HTERT RPE-1 (cell line): Measurements from ENCODE around the gene ZMYND8.
"Not testable (repeated sequence)": the region's sequence is repeated elsewhere in the genome, so short reads cannot be mapped to it uniquely, and the experiment has no call there.

Source experiments
- in situ Hi-C: fragments of 300-500 bp; cut with MboI; formaldehyde crosslinking; loops from 4 replicates; pipeline ENCODE4 v1.14.3; 2020; ENCODE audit warnings: low sequenced_read_pairs

Gene ZMYND8

DNA sequence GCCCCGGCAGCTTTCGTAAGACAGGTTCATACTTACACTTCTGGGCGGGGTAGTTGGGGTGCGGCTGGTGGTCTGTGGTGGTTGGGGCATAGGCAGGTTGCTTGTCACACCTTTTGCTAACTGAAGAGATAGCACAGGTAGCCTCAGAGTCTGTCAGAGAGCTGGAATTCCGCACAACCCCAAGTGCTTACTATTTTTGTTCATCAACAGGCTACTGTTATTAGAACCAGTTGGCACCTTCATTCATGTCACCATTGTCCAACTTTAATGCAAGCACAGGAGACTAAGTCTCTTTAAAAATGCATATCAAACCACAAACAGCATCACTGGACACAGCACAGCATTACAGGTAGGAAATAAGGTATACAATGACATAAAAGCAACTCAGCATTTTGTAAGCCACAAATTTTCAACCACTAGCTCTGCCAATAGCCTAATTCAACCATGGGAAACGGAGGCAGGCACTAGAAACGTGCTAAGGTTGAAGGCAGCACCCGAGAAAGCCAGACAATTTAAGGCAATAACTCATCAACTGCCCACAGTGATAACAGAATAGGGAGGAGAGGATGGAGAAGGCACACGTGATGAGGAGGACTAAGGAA is 143.8 kb downstream of the ZMYND8 start:
- in situ Hi-C loops, result no loop called here

DNA sequence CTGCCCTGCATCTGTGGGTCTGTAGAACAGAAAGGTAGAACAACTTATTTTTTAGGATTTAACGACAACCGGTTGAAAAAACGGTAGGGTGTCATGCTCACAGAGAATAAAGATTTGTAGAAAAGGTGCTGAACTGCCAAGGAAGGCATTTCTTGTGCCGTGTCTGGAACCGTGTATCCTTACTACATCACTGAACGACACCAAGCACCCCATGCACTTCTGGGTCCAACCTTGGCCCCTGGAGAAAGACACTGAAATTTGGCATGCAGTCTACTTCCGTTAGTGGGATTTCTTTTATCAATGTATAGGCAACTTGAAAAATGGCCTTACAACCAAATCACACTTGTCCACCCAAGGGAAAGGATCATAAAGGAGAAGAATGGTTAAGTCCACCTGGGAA is 145.5 kb downstream of the ZMYND8 start:
- in situ Hi-C loops, result no loop called here

DNA sequence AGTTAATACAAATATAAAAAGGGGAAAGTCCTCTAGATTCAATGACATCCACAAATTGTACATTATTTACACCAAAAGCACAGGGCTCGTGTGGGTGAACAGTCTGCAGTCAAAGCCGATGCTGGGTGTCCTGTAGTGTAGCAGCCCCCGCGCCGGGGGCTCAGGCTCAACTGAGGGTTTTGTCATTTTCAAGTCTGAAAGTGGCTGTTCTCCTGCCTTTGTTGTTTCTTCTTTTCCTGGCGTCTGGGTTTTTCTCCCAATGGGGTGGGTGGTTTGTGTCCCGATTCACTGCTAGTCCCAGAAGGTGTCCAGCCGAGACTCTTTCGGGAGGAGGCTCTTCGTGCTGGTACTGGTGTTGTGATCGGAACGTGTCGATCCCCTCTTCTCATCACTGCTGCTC is 146.0 kb downstream of the ZMYND8 start:
- in situ Hi-C loops, result no loop called here

DNA sequence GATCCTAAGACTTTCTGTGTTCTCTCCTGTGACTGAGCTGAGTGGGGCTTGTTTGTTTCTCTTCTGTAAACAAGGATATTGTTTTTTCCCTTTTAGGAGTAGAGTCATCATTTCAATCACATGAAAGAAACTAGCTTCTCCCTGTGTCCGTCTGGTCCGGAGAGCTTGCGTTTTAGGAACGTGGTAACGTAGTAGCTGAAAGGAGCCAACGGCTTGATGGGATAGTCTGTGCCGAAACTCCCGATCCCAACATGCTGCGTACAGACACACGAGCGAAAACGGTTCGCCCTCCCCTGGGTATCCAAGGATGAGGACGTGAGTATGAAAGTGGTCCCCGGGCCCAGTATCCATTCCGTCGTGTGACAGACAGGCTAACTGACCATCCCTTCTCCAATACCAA is 146.5 kb downstream of the ZMYND8 start:
- in situ Hi-C loops, result no loop called here

DNA sequence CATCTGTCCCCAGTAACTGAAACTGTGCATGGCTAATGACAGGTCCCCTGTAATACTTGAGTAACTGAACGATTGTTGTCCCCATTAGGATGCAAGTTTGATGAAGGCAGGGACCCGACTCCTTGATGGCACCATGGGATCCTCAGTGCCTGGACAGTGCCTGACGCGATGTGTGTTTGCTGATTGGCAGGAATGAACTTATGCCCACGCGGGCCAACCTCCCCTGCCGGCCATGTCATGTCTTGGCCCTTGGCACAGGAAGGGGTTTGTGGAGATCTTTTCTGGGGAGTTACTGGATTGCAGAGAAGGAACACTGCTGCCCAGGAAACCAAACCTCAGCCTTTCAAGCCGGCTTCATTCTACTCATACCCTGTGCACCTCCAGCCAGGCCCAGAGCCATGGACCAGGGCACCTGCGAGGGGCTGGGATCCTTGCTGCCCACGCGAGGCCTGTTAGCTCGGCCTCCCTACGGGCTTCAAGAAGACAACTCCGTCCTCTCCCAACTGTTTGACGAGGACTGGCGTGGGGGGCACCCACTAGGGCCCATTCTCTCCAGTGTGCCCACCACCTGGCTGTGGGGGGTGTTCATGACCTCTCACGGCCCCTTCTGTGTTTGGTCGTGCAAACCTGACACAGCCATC is 147.8 kb downstream of the ZMYND8 start:
- in situ Hi-C loops, result no loop called here

DNA sequence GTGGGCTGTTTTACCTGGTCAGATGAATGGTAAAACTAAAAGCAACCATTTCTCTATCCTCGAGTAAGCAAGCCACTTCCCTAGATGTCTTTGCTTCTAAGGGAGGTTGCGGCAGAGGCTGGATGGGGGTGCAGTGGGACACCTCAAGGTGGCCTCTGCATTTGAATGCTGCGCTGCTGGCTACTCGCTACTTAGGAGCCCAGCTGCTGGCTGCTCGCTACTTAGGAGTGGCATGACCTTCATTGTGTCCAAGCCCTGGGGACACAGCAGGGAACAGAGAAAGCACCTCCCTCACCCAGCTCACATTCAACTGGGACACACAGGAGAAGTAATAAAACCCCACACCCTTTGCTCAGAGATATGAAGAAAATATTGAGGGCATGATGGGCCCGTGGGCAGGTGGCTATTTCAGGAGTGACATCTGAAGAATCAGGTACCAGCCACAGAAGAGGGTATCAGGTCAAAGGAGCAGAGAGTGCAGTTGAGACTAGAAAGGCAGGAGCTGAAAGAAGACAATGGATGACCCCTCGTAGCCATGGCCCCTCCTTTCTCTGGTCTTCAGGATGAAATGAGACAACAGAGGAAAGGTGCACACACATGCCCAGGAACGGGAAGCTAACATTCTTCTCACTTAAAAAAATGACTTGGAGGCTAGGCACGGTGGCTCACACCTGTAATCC is 149.4 kb downstream of the ZMYND8 start:
- in situ Hi-C loops, result no loop called here

DNA sequence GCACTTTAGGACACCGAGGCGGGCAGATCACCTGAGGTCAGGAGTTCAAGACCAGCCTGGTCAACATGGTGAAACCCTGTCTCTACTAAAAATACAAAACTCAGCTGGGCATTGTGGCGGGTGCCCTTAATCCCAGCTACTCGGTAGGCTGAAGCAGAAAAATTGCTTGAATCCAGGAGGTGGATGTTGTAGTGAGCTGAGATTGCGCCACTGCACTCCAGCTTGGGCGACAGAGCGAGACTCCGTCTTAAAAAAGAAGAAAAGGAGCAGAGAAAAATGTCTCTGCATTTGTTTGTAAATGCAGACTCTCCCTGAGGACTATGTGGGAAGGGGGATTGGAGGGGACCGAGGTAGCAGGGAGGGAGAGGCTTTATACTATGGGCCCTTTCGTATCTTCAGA is 149.9 kb downstream of the ZMYND8 start:
- in situ Hi-C loops, result not testable (repeated sequence)

DNA sequence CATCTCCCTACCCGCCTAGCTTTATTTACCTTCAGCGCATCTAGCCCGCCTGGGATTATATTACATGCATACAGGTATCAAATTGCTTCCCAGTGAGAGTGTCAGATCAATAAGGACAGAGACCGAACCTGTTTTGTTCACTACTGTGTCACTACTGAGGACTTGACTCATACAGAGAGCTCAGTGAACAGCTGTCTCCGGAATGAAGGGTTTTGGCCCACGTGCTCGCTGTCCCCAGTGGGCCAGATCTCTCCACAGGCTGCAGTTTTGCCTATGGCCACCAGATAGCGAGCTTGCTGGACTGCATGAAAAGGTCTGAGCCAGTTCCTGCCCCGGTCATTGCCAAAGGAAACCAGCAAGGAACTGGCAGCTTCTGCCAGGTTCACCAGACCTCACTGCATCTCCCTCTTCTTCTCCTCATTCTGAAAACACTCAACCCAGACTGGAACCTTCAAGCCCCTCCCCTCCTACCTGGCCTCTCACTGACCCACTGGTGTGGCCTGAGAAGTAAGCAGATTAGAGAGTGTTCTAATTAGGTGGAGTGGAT is 150.8 kb downstream of the ZMYND8 start:
- in situ Hi-C loops, result no loop called here

DNA sequence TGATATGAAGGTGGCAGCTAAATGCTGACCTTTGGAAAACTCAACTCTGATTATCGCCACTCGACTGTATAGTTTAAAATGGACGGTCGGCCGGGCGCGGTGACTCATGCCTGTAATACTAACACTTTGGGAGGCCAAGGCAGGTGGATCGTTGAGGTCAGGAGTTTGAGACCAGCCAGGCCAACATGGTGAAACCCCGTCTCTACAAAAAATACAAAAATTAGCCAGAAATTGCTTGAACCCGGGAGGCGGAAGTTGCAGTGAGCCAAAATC is 151.7 kb downstream of the ZMYND8 start:
- in situ Hi-C loops, result not testable (repeated sequence)

DNA sequence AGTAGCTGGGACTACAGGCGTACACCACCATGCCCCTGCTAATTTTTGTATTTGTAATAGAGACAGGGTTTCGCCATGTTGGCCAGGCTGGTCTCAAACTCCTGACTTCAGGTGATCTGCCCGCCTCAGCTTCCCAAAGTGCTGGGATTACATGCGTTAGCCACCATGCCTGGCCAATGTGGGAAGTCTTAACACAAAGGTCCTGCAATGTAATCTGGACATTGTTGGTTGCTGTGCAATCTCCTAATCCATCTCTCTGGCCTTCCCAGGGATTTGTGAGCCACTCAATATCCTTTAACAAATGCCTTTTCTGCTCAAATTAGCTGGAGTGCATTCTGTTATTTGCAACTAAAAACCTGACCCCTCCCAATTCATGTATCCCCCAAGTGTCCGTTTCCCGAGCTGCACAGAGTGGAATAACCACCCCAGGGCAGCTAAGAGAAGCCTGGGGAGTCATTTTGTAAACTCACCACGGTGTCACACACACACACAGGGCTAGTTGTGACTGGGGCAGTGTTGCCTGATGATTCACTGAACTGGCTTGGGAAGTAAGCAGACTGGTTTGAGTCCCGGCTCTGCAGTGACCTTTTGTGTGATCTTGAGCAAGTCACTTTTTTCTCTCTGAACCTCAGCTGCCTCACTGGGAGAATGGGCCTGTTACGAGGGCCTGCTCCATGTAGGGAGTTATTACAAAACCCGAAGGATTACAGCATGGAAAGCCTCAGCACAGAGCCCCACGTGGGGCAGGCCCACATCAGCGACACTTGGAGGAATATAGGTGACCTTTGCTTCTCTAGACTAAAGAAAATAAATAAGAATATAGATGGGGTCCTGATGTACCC is 152.3 kb downstream of the ZMYND8 start:
- in situ Hi-C loops, result no loop called here

DNA sequence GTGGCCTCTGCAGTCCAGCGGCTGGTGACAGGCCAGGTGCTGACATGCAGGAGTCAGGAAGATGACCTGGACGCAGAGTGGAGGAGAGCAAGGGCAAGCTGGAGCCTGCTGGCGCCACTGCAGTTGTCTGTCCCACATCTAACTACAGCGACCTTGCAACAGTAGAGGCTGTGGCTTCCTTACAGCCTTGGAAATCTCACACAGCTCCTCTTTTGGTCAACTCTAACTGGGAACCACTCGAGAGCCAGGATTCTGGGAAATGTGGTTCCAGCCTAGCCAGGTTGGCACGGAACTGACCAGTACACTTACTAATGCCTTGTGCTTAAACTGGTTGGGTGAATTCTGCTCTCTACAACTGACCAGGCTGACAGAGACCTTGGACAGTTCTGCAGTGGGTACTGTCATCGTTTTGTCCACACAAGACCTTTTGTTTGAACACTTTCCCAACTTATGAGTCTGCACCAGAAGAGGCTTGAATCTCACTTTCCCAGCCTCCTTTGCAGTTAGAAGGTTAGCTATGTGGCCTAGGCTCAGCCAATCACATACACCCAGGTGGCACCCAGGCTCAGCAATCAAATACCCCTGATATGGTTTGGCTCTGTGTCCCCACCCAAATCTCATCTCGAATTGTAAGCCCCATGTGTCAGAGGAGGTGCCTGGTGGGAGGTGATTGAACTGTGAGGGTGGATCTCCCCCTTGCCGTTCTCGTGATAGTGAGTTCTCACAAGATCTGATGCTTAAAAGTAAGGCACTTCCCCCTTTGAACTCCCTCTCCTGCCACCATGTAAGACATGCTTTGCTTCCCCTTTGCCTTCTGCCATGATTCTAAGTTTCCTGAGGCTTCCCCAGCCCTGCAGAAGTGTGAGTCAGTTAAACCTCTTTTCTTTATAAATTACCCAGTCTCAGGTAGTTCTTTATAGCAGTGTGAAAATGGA is 153.5 kb downstream of the ZMYND8 start:
- in situ Hi-C loops, result no loop called here

DNA sequence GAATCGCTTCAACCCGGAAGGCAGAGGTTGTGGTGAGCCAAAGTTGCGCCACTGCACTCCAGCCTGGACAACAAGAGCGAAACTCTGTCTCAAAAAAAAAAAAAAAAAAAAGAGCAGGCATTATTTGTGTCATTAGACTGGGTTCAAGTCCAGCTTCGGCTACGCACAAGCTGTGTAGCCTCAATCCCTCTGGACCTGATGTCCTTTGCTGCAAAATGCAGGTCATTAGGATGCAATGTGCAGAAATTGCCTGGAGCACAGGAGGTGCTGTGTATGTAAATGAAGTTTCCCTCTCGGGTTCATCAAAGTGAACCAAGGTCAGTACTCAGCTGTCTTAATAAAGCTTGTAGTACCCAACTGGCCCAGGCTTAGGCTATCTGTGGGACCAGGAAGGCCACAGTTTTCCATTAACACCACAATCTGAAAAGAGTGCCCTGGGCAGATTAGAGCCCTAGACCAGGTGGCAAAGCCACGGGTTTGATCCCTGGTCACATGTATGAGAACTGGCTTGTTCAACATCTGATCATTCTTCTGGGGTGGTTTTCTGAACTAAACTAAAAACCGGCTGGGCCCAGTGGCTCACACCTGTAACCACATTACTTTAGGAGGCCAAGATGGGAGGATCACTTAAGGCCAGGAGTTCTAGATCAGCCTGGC is 155.3 kb downstream of the ZMYND8 start:
- in situ Hi-C loops, result no loop called here

DNA sequence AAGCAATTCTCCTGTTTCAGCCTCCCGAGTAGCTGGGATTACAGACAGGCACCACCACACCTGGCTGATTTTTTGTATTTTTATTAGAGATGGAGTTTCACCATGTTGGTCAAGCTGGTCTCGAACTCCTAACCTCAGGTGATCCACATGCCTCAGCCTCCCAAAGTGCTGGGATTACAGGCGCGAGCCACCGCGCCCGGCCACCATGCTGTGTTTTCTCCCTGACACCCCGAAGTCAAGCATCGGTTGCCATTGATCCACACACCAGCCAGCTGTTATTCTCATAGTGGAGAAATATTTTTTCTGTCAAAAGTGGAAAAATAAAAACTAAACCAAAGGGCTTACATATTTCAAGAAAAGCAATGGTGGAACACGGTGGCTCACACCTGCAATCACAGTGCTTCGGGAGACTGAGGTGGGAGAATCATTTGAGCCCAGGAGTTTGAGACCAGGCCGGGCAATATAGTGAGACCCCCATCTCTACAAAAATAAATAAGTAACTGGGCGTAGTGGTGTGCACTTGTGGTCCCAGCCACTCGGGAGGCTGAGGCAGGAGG is 157.4 kb downstream of the ZMYND8 start:
- in situ Hi-C loops, result no loop called here

DNA sequence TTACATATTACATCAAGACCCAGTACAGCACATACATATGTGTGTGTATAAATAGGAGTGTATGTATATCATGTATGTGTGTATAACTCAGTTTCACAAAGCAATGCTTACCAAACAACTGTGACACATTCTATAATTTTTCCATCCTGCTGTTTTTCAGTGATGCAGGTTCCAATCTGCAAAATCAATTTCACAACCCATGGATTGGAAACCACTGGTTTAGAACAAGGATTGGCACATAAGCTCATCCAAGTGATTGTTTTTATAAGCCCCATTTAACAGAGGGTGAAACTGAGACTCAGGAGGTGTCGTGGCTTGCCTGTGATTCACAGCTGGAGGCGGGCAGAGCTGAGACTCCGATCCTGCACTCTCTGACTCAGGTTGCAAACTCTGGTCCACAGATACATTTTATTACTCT is 158.2 kb downstream of the ZMYND8 start:
- in situ Hi-C loops, result no loop called here

DNA sequence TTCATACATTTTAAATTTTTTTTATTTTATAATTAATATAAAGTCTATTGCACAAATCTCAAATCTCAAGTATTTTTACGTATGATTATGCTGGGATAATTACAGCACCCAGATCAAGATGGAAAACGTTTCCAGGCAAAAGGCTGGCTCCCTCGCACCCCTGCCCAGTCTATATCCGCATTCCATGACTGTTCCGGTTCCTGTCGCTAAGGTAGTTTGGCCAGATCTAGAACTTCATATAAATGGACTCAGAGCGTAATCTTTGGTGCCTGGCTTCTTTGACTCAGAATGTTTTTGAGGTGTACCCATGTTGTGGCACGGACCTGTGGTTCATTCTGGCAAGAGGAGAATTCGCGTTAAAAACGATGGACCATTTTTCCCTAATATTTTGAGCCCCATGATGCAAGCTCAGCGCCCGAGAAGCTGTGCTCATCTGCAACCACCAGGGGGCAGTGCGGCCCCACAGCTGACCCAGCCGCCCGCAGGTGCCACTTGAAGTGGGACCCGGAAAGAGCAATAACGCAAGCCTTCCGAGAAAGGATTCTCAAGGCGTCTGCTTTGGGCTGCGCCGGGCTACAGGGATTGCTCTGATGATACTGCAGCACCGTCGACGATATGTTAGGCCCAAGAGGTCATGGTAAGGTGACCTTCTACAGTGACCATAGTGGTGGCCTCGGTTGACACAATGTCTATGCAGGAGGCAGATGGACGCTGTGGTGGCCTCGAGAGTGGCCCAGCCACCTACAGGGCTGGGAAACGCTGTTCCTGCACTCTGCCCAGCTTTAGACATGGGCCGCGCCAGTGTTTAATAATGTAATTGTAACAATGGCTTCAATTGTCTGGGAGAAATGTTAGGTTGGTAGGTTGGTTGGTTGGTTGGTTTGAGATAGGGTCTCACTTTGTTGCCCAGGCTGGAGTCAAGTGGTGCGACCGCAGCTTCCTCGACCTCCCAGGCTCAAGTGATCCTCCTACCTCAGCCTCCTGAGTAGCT is 160.1 kb downstream of the ZMYND8 start:
- in situ Hi-C loops, result no loop called here

DNA sequence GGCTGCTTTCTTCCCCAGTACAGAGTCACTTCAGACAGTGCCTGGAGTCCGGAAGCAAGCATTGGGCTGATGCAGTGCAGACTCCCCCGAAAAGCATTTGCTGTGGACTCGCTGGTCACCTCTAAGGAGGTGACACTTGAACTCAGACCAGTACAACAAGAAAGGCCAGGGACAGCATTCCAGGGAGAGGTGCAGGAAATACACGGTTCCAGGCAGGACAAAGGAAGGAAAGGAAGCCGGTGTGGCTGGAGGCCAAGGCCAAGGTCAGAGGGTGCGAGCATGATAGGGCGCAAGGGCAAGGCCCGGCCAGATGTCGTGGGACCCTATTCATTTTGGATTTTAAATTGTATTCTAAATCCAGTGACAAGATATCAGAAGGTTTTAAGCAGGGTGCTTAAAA is 160.9 kb downstream of the ZMYND8 start:
- in situ Hi-C loops, result no loop called here

DNA sequence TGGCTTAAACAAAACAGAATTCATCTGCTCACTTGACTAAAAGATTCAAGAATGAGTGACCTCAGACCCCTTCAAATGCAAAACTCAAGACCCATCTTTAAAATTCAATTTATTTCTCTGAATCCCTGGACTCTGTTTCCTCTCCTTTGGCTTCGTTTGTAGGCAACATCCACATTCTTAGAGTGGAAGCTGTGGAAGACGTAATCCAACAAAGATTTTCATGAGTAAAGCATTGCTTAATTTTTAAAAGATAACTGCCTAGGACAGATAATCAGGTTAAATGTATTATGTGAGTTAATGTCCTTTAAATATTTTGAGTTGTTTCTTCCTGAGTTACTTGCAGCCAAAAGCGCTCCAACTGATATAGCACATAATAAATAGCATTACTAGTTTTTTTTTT is 164.5 kb downstream of the ZMYND8 start:
- in situ Hi-C loops, result no loop called here

DNA sequence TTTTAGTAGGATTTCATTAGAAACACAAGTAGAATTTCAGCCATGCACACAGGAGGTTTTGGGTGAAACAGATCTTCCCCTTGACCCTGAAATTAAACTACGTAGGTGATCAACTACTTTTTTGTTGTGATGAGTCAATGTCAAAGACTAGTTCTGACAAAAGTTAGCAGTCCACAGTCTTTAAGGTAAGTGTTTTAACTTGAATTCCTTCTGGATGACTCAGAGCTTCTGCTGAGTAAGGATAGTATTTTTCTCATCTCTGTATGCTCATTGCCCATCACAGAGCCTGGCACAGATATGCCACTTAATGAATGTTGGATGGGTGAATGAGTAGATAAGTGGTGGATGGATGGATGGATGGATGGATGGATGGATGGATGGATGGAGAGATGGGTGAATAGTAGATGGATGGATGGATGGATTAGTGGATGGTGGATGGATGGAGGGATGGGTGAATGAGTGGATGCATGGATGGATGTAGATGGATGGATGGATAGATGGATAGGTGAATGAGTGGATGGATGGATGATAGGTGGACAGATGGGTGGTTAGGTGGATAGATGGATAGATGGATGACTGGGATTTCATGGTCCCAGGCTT is 165.3 kb downstream of the ZMYND8 start:
- in situ Hi-C loops, result no loop called here
